ENCODE results near the gene CPT2. TPM values are rescaled to one million over a fixed set of nuclear protein-coding genes. Genes with fewer than 3 reads are reported as not detected.
A peak's percentile ranks its signal among the peaks of the same experiment; 100 is the strongest.
"Not testable (repeated sequence)": the region's sequence is repeated elsewhere in the genome, so short reads cannot be mapped to it uniquely, and the experiment has no call there.

Gene CPT2
- total RNA-seq, 1 donor from 2014 or later = 26.8 TPM

DNA sequence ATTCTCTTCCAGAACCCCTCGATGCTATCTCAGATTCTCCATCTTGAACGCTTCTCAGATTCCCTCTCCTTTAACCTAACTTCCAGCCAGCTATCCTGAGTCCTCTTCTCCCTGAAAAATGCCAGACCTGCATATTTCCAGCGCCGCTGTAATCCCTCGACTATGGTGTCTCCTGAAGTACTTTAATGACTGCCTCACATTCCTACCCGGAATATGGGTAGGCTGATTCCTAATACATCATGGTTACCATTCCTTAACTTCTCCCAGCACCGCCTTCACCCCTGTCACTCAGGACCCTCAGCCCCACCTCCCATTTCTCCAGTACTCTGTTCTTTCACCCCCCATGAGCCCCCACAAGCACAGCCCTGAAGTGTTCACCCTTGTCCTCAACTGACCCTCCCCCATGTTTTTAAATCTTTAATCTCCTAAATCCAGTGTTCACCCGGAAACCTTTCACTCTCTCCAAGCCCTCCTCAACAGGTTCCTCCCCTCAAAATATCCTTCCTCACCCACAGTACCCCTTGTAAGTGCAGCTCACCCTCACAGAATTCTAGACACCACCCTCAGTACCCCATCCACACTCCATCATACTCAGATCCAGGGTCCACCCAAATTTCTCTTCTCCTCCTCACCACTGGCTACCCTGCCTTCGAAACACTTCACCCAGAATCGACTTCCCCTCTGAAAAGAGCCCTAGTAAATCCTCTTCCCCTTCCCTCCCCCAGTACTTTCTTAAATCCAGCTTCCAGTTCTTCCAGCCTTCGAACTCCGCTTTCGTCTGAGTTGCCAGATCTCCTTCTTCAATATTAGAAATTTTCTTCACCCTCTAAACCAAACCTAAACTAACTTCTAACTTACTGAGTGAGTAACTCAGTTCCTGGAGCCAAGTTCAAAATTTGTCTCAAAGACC is 922 bp downstream of the CPT2 start:
- H3K4me1 Mint-ChIP-seq (ENCODE audit: unreplicated experiment) = peaks cover 25% of the 10 kb centered on the region
- no peak for DNase-seq (ENCODE audit: extremely low spot score, unreplicated experiment)
- TF ChIP-seq CTCF (conservative IDR thresholded peaks at IDR 0.05) = no peak
- peak overlapping the region; percentile 97 for H3K4me3 Mint-ChIP-seq
- H3K27ac Mint-ChIP-seq = peak overlapping the region; percentile 93
- no peaks in the 10 kb centered on the region for H3K9me3 Mint-ChIP-seq
- H3K36me3 Mint-ChIP-seq = peaks cover 15% of the 10 kb centered on the region
- no peaks in the 10 kb centered on the region for H3K27me3 Mint-ChIP-seq

DNA sequence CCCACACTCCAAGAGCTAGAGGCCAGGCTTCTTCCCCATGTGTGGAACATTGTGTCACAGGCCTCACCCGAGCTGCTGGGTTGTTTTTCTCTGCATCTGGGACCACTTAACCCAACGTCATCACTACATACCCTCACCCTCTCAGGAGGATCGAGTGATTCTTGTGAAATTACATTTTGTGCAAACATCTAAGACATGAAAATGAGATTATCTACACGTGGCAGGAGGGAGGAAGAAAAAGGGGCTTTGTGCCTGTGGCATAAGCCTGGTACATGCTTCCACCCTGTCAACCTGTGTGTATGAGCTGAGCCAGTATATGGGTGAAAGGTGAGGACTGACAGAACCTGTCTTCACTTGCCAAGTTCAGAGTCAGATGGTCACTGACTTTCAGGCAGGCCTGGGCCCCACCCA is 1.6 kb downstream of the CPT2 start:
- TF ChIP-seq CTCF (conservative IDR thresholded peaks at IDR 0.05) = no peak

DNA sequence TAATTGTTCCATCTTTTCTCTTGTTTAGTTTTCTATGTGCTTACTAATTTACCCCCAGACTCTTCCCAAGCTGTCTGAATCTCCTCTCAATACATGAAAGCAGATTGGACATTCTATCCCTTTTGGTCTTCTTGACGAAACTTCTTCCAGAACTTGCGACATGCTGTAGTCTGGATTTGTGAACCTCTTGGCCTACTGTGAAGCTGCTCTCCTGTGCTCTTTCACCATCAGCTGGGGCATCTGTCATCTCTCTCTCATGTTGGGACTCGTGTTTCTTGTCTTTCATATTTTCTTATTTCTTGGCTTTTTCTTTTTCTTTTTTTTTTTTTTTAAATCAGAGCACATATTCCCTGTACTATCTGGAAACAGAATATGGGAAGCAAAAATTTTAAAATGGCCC is 6.8 kb downstream of the CPT2 start:
- Mint-ChIP-seq H3K36me3 (peaks cover 53% of the 10 kb centered on the region), H3K9me3 (peaks cover 13% of the 10 kb centered on the region), H3K4me3 (no peak overlapping the region)

More for the DNA sequence above, 1.6 kb downstream of the CPT2 start:
- Mint-ChIP-seq H3K27me3 (no peaks in the 10 kb centered on the region), H3K27ac (peak overlapping the region; percentile 93), H3K9me3 (no peaks in the 10 kb centered on the region), H3K36me3 (peaks cover 22% of the 10 kb centered on the region), H3K4me3 (peak overlapping the region; percentile 97), H3K4me1 (ENCODE audit: unreplicated experiment) (peaks cover 25% of the 10 kb centered on the region)
- no peak for DNase-seq (ENCODE audit: extremely low spot score, unreplicated experiment)

GRCh38 chr1:53205496-53205895 is 8.9 kb downstream of the CPT2 start:
- H3K27ac Mint-ChIP-seq; H3K4me3 Mint-ChIP-seq; H3K4me1 Mint-ChIP-seq (ENCODE audit: unreplicated experiment); H3K27me3 Mint-ChIP-seq; DNase-seq (ENCODE audit: extremely low spot score, unreplicated experiment): not testable (repeated sequence)
- peaks cover 13% of the 10 kb centered on the region for H3K9me3 Mint-ChIP-seq
- H3K36me3 Mint-ChIP-seq = peaks cover 61% of the 10 kb centered on the region

More for the DNA sequence above, 6.8 kb downstream of the CPT2 start:
- Mint-ChIP-seq H3K27ac (no peak overlapping the region), H3K27me3 (no peaks in the 10 kb centered on the region), H3K4me1 (ENCODE audit: unreplicated experiment) (peaks cover under 1% of the 10 kb centered on the region)
- no peak for TF ChIP-seq CTCF (conservative IDR thresholded peaks at IDR 0.05)
- no peak for DNase-seq (ENCODE audit: extremely low spot score, unreplicated experiment)

- H3K4me1 Mint-ChIP-seq (ENCODE audit: unreplicated experiment); H3K27ac Mint-ChIP-seq: not testable (repeated sequence)
- H3K36me3 Mint-ChIP-seq = peaks cover 56% of the 10 kb centered on the region
Observed at GRCh38 chr1:53206083-53206685, 9.6 kb downstream of the CPT2 start.

DNA sequence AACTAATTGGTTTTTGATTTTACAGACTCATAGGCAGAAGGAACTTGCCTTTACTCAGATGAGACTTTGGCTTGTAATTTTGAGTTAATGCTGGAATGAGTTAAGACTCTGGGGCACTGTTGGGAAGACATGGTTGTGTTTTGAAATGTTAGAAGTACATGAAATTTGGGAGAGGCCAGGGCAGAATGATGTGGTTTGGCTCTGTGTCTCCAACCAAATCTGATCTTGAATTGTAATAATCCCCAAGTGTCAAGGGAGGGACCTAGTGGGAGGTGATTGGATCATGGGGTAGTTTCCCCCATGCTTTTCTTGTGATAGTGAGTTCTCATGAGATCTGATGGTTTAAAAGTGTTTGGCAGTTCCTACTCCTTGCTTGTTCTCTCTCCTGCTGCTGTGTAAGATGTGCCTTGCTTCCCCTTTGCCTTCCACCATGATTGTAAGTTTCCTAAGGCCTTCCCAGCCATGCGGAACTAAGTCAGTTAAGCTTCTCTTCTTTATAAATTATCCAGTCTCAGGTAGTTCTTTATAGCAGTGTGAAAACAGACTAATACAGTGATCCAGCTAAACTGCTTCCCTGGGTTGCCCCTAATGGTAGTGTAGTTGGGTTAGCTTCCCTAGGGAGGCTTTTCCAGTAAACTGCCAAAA is 10.2 kb downstream of the CPT2 start:
- Mint-ChIP-seq H3K4me1 (ENCODE audit: unreplicated experiment) (no peaks in the 10 kb centered on the region), H3K36me3 (peaks cover 55% of the 10 kb centered on the region), H3K27me3 (no peaks in the 10 kb centered on the region), H3K27ac (no peak overlapping the region), H3K9me3 (peaks cover 13% of the 10 kb centered on the region), H3K4me3 (no peak overlapping the region)
- DNase-seq (ENCODE audit: extremely low spot score, unreplicated experiment) = no peak
- no peak for TF ChIP-seq CTCF (conservative IDR thresholded peaks at IDR 0.05)

More at GRCh38 chr1:53206083-53206685, 9.6 kb downstream of the CPT2 start:
- DNase-seq (ENCODE audit: extremely low spot score, unreplicated experiment); H3K27me3 Mint-ChIP-seq; H3K4me3 Mint-ChIP-seq: not testable (repeated sequence)
- peaks cover 13% of the 10 kb centered on the region for H3K9me3 Mint-ChIP-seq
